GM21526 (cell line): ENCODE measurements around the gene KRTAP10-8.
"Not testable (repeated sequence)": the region's sequence is repeated elsewhere in the genome, so short reads cannot be mapped to it uniquely, and the experiment has no call there.

ENCODE experiments used
- ATAC-seq: cut with Tn5 transposase; IDR thresholded peaks from one replicate; pipeline ENCODE4 v1.9.1; 2021; ENCODE audit warnings: moderate library complexity; ENCODE audit not compliant: unreplicated experiment, low FRiP score

The KRTAP10-8 gene

DNA sequence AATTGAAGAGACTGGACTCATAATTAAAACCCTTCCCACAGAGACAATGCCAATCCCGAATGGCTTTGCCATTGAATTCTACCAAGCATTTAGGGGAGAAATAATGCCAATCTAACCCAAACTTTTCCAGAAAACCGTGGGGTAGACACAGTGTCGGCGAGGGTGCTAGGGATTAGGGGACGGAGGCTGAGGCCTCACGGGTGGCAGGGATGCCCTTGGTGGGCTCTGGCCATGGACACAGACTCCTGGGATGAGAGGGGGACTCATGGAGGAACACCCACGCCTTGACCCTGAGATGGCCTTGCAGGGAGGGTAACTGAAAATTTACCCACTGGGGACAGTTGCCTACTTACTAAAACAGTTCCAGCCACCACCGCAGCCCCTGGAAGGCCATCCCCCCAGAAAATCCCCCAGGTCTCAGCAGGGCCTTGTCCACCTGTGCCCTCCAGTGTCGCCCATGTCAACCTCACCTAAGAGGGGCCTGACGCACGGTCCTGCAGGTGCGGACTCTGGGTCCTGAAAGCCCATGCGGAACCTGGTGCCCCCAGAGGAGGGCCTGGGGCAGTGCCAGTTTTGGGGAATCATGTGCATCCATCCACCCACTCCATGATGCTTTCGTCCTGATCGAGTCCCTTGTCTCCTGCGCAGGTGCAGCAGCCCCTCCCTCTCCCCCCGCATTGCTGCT lies 33.4 kb upstream of the KRTAP10-8 start:
- no peak for ATAC-seq

DNA sequence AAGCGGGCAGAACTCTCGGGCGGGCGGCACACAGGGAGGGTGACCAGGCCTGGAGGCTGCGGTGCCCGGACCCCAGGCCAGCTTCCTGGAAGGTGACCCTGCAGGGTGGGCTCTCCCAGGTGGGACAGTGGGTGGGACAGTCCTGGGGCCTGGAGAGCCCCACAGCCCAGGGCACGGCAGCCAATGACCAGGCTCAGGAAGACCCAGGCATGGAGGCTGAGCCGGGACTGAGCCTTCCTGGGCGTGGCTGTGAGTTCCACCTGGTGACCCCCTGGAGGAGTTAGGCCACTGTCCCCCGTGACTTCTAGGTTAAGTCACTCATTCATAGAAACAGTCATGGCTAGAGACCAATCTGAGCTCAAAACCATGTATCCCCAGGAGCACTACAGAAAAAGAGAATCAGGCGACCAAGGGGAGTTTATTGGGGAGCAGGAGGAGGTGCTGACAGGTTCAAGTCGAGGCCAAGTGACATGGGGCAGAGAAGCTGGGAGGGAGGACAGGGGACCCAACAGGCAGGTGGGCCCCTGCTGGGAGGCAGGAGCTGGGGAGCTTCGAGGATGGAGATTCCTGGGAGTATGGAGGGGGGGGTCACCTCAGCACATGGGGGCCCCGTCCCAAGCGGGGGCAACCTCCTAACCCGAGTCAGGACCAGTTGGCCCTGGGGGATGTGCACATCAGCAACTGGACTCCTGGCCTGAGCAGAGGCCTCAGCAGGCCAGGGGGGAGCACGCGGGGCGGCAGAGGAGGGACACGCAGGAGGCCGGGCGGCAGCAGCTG lies 32.6 kb upstream of the KRTAP10-8 start:
- no peak for ATAC-seq

GRCh38 chr21:44579833-44580144 lies 32.1 kb upstream of the KRTAP10-8 start:
- ATAC-seq: no peak

- ATAC-seq: not testable (repeated sequence)
These were observed 31.6 kb upstream of the KRTAP10-8 start, which contains the start of gene KRTAP10-5 for GRCh38 chr21:44580231-44580821. TSS of gene KRTAP10-5 (minus strand) at chr21:44580604. CDS start at chr21:44580578, 26 bp downstream.

DNA sequence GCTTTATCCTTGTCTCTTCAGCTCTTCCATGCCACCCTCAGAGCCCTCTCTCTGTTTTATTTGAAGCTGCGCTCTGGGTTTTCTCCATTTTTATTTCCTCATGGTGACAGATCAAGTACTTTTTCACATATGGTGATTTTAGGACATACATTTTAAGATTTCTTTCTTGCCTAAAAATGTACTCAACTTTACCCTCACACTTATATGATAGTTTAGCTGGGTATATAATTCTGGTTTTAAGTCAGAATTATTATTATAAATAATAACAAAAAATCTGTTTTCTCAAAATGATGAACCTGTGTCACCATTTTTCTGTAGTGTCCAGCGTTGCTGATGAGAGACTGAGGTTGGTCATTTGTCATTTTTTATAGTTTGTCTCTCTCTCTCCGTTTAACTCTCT lies 30.7 kb upstream of the KRTAP10-8 start:
- ATAC-seq: no peak

DNA sequence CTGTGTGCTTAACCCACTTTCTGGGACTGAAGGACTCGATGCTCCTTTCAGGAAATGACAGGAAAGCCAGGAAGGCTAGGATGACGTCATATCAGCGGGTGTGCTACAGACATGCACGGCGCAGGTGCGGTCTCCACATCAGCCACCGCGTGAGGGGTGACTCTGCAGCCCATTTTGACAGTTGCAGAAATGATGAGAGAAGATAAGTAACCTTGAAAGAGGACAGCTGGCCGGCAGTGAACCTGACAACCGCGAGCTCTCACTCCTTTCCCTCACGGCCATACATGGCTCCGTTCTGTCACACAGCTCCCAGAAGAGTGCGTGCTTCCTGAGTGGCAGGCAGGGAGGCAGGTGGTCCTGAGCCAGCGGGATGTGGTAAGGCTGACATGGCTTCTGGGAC lies 29.8 kb upstream of the KRTAP10-8 start:
- no peak for ATAC-seq

- ATAC-seq: no peak
These were observed 28.6 kb upstream of the KRTAP10-8 start for GRCh38 chr21:44583089-44583799.

DNA sequence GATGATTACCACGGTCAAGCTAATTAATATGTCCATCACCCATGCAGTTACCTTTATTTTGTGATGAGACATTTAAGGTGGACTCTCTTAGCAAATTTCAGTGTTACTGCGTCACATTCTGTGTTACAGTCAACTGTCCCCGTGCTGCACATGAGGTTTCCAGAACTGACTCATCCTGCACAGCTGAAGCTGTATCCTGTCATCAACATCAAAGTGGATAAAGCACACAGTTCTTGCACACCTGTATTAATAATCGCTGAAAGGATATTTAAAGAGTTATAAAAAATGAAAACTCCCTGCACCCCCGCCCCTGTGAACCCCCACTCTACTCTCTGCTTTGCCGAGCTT lies 28.1 kb upstream of the KRTAP10-8 start:
- no peak for ATAC-seq

- ATAC-seq: no peak
These were observed 26.0 kb upstream of the KRTAP10-8 start for GRCh38 chr21:44585892-44586291.

- ATAC-seq: no peak
These were observed 22.8 kb upstream of the KRTAP10-8 start for GRCh38 chr21:44589094-44589493.

GRCh38 chr21:44589586-44590305 lies 22.1 kb upstream of the KRTAP10-8 start:
- ATAC-seq: no peak

GRCh38 chr21:44590311-44590721 lies 21.6 kb upstream of the KRTAP10-8 start:
- no peak for ATAC-seq

GRCh38 chr21:44590897-44591800 lies 20.7 kb upstream of the KRTAP10-8 start:
- not testable (repeated sequence) for ATAC-seq

DNA sequence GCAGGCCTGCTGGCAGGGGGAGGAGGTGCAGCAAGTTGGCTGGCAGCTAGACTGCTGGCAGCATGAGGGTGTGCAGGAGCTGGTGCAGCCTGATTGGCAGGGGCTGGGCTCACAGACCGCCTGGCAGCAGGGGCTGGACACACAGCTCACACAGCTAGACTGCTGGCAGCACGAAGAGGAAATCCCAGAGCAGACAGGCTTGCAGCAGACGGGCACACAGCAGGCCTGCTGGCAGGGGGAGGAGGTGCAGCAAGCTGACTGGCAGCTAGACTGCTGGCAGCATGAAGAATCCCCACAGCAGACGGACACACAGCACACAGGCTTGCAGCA lies 20.1 kb upstream of the KRTAP10-8 start:
- ATAC-seq: not testable (repeated sequence)

DNA sequence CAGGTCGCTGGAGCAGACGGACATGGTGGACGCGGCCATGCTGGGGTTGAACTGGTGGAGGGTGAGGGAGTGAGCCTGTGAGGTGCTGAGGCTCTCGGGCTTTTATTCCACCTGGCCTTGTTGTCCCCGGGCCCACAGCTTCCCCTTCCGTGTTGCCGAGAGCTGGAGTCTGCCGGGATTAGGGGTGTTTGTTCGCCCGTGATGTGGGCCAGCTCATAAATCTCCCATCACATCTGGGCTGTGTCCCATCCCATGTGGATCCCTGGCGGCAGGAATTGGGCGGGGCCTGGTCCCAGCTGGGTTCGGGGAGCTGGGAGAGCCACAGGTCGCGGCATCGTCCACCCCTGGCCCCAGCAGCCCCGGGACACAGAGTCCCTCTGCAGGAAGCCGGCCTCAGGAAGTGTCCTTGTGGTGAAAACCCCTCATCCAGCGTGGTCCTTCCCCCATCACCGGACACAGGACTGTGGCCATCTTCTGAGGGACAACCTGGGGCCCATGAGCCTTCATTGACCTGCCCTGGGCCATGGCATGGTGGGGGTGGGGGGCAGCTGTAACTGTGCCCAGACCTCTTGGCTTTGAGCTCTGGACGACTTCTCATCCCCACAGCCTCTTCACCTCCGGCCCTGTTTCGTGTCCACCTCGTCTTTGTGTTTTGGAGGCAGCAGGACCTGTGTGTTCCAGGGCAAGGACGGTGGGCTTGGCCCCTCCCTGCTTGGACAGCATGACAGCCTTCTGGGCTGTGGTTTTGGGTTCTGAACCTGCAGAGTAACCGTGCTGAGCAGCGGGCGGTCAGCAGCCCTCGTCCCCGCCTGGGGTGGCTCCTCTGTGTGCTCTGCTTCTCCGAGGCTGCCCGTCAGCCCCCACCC lies 19.2 kb upstream of the KRTAP10-8 start, which contains the start of gene KRTAP10-6:
Gene KRTAP10-6 (minus strand): TSS at position 60 of the 866 bp plus-strand sequence. CDS start 21 bp downstream, at position 39.
- ATAC-seq: no peak

DNA sequence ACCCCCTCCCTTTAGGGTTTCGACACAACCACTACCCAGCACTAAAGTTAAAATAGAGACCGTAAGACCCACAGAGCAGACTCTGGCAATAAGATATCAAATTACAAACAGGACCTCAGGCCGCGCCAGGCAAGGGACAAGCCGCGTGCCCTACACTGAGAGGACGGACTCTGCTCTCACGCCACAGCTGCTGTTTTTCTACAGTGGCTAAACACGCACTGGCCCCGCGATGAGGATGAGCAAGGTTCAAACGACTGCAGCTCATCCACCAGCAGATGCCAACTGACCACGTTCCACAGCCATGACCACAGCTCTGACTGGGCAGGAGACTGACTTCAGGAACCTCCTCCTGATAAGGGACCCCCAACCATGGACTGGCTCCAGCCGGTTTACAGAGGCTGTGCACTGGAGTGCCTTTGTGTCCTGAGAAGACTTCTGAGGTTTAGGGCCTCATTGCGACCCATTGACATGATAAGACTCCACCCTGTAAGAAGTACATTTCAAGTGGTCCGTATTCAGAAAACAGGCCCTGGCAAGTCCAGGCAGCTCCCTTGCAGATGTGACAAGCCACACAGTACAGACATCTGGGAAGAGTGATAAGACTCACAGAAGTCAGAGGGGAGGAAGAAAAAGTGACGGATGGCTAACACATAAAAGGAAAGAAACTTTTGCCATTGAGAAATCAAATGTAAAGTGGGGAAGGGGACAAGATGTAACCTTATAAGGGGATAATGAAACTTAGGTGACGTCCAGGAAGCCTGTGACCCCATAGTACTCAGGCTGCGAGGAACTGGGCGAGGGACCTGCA lies 18.1 kb upstream of the KRTAP10-8 start:
- ATAC-seq: no peak

GRCh38 chr21:44594406-44594916 lies 17.4 kb upstream of the KRTAP10-8 start:
- no peak for ATAC-seq

GRCh38 chr21:44595524-44595923 lies 16.4 kb upstream of the KRTAP10-8 start:
- no peak for ATAC-seq
